SK-N-SH treated with all-trans-retinoic acid at 6 μM for 48 hours (cell line): ENCODE measurements around the gene ROBO2.

Experiments used
- ARNTL ChIP-seq: fragments of 450-650 bp; formaldehyde crosslinking; IDR thresholded peaks from 2 replicates; pipeline ENCODE4 v1.5.0; 2020; ENCODE audit warnings: low read depth, mild to moderate bottlenecking, moderate library complexity, borderline replicate concordance
- BACH2 ChIP-seq: fragments of 250-450 bp; sonication (Bioruptor Pico); IDR thresholded peaks from 2 replicates; pipeline ENCODE4 v1.9.0; 2021; ENCODE audit warnings: mild to moderate bottlenecking, borderline replicate concordance
- TCF4 ChIP-seq: fragments of 250-450 bp; sonication (Bioruptor Pico); IDR thresholded peaks from 2 replicates; pipeline ENCODE4 v1.8.0; 2021; ENCODE audit warnings: mild to moderate bottlenecking, moderate library complexity, borderline replicate concordance
- TOX ChIP-seq: fragments of 250-450 bp; sonication (Bioruptor Pico); IDR thresholded peaks from 2 replicates; pipeline ENCODE4 v1.8.0; 2021; ENCODE audit warnings: mild to moderate bottlenecking, moderate library complexity, borderline replicate concordance

- TF ChIP-seq BACH2 (CRISPR knock-in tag) (no peak), TOX (CRISPR knock-in tag) (no peak), TCF4 (CRISPR knock-in tag) (no peak), ARNTL (CRISPR knock-in tag) (no peak)
Measured at GRCh38 chr3:77093101-77093500, 53.2 kb downstream of the ROBO2 start.
